ENCODE measurements around the gene SMCHD1.

SMCHD1 gene

DNA sequence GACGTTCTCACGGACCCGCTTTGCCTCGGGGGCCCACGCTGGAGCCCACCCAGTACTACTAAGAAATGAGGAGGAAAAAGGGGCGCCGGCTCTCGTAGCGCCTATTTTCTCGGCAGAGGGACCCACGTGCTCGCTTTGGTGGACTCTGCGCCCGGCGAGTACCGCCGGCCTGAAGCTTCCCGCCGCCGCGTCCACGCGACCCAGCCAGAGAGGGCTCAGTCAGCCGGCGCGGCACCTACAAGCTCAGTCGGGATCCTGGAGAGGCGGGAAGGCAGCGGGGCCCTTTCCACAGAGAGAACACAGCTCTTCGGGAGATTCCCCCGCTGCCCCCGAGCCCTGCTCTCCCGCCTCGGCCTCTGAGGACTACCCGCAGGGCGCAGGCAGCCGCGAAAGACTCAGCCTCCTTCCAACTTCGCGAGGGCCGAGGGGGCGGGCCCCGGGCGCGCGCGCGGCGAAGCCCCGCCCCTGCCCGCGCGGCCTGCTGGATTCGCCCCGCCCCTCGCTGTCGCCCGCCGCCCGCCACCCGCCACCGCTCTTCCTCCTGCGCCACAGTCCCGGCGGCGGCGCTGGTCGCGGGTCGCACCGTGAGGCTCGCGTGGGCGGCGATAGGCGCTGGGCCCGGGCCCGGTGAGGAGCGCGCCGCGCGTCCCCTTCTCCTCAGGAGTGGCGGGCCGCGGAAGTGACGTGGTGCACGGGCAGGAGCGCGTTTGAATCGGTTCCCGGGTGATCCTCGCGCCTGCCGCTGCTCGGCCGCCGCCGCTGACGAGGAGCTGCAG lies at the start of gene SMCHD1:
SMCHD1 (plus strand) TSS at position 549 of the 776 bp plus-strand sequence. CDS start 350 bp downstream, outside the sequence.
- DNase-seq: peak; percentile 83

DNA sequence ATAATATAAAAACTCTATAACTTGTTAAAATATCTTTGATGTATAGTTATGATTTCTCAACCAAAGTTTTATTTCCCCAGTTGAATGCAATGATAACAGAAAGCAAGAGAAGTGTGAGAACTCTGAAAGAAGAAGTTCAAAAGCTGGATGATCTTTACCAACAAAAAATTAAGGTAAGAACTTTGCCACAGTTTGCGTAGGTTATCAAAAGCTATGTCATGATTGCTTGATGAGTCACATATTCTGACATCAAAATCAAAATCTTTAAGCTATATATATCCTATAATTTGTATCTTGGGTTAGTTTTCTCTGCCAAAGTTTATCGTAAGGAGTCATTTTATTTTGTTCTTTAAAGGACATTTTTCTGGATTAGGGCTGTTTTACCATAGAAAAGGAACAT lies 49.2 kb upstream of the SMCHD1 start:
- DNase-seq: no peak

DNA sequence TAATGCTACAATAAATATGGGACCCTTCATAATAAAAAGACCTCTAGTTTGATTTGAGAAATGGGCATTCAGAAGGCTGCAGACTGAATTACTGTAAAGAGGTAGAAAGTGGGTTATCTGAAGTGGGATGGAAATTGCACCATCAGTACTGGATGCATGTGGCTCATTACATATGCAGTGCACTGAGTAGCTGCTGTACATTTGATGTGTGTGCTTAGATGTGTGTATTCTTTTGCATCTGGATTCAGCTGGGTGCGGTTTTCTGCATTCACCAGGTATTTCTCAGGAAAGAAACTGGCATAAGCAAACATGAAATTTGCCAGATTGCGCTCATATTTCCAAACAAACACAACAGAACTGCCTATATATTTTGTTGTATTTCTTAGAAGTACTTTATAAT lies 45.9 kb upstream of the SMCHD1 start:
- no peak for DNase-seq

DNA sequence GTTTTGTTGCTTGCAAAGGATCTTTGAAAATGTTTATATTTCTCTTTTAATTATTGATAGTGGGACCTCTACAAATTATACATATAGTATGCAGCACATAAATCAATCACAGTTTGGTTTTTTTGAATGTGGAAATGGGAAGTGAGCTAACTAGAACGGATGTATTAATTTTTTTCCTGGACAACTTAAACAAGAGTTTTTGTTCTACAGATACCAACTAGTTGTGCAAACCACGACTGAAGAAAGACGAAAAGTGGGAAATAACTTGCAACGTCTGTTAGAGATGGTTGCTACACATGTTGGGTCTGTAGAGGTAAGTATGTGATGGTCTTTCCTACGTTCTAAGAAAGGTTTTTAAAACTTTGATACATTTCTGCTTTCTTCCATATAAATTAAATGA lies 45.0 kb upstream of the SMCHD1 start:
- no peak for DNase-seq

DNA sequence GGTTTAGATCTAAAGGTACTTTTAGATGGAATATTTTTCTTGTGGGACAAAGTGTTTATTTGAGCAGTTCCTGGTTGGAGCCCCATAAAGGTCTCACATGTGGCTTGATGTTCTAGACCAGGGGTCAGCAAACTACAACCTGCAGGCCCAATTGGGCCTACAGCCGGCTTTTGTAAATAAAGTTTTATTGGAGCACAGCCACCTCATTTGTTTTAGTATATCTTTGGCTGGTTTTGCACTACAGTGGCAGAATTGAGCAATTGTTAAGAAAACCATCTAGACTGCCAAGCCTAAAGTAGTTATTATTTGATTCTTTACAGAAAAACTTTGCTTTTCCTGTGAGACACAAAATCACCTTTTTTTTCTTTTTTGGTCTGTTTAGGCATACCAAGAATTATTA lies 42.5 kb upstream of the SMCHD1 start:
- DNase-seq: no peak

DNA sequence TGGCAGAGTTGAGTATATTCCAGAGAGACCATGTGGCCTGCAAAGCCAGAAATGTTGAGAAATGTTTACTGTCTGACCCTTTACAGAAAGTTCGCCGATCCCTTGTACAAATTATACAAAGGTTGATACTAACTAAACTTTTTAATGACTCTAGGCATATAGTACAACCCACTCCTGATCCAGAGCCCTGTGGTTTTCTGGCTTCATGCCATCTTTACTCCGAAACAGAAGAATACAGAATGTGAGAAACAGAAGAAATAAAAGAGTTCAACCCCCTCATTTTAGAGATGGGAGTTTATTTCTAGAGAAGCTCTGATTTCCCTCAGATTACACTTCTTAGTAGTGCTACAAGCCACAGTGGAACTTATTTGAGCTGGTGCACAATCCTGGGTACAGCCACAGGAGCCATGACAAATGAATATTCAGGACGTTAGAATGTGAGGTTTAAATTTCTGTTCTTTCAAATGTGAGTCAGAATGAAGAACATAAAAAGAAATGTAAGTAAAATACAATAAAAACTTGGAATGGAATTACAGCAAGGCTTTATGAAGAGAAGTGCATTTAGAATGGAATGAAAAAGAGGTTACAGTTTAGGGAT lies 38.0 kb upstream of the SMCHD1 start:
- no peak for DNase-seq

DNA sequence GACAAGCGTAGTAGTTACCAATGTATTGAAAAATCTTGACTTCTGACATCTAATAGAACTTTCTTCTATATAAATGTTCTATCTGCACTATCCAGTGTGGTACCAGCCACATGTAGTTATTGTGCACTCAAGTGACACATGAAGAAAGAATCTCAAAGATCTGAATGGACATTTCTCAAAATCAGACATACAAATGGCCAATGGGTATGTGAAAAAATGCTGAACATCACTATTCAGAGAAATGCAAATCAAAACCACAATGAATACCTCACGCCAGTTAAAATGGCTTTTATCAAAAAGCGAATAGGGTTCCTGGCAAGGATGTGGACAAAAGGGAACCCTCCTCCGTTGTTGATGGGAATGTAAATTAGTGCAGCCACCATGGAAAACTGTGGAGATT lies 37.5 kb upstream of the SMCHD1 start:
- DNase-seq: no peak

DNA sequence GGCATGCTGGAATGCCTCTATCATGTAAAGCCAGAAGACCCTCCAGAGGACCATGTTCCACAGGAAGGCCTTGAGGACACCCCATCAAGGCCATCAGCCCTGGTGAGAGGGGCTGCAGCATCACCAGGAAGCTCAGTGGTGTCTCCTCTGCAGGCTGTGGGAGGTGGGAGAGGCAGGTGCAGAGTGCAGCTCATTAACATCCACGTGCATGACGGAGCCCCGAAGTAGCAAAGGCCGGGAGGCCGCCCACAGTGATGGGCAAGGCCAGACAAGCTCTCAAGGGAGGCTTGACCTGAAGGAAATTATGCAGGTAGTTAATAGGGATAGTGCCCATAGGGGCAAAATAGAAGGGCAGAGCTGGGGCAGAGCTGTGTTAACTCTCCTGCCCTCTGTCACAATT lies 30.3 kb upstream of the SMCHD1 start:
- no peak for DNase-seq

DNA sequence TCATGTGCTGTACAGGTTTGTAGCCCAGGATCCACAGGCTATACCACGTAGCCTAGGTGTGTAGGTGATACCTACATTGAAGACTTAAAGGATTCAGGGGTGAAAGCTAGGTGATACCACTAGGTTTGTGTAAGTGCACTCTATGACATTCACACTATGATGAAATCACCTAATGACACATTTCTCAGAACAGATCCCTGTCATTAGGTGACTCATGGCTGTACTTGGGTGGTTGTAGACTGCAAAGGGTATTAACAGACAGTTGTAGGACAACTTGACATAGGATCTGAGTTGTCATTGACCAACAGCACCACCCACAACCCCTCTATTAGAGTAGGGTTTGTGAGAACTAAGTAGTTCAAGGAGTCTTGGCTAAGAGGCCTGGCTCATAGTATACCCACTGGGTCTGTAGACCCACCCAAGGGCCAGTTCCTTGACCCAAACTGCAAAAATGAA lies 27.7 kb upstream of the SMCHD1 start:
- DNase-seq: no peak

DNA sequence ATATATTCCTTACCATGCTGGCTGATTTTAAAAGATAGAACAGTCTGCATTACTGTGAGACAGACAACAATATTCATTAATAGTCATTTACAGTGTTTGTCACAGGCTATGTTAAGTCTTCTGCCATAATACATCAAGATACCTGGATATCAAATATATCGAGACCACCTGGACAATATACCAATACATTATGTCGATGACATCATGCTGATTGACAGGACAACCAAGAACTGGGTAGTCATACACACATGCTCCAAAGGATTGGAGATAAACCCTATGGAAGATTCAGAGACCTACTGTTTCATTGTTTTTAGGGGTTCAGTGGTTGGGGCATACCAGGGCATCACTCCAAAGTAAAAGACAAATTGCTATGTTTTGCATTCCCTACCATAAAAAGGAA lies 26.5 kb upstream of the SMCHD1 start:
- no peak for DNase-seq

DNA sequence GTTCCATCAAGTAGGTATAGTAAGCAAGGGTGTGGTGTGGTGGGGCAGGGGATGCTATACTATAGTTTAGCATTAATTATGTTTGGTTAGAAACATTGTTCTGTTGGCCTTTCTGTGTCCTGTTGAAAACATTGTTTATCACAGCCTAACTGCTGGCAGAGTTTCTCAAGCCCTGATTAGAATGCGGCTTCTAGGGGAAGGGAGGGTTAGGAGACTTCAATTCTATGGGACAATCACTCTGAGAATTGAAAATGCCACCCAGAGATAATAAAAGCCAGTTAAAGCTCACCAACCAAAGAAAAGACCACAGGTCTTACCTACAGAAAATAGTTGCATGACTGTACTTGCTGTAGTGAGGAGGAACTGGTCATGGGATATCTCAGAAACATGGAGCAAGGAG lies 19.9 kb upstream of the SMCHD1 start:
- DNase-seq: no peak

DNA sequence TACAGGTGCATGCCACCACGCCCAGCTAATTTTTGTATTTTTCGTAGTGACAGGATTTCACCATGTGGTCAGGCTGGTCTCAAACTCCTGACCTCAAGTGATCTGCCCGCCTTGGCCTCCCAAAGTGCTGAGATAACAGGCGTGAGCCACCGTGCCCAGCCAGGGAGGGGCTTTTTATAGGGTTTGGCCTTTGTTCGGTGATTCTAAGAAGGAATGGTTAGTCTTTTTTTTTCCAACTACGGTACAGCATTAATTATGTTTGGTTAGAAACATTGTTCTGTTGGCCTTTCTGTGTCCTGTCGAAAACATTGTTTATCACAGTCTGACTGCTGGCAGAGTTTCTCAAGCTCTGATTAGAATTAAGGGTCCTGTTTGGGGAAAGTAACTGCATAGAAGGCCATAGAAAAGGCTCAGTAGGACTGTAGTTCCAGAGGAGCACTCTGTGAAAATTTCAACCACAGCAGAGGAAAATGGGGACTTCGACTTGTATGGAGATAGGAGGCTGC lies 19.3 kb upstream of the SMCHD1 start:
- DNase-seq: peak; percentile 7

DNA sequence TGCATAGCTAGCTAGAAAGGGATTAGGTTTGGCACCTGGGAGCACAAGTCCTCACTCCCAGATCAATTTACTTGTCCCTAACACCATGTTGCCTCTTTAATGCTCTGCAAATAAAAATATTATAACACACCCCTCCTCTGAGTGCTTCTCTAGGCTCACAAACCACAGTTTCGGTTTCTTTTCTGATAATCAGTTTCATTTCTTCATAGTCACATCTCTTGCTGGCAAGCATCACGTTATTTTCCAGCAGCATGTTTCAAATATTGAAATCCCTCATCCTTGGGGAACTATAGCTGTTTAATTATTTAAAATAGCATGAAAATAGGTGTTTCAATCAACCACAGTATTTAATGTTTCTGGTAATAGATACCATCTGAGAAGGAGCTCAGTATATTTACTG lies 13.9 kb upstream of the SMCHD1 start:
- DNase-seq: no peak

DNA sequence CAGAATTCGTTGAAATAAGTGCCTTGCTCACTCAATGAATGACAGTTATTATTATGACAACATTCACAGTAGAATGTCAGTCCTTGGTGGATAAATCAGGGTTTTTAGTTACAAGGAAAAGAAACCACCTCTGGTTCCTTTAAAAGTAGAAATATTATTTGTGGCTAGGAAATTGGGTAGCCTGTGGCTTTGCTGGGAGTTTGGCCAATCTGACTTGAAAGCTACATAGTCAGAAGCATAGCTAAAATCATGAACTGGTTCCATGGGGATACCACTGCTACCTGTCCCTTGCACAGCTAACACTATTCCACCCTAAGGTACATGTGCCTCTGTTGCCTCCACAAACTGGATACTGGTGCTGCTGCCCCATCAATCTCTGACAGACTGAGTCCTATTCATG lies 12.8 kb upstream of the SMCHD1 start:
- no peak for DNase-seq

DNA sequence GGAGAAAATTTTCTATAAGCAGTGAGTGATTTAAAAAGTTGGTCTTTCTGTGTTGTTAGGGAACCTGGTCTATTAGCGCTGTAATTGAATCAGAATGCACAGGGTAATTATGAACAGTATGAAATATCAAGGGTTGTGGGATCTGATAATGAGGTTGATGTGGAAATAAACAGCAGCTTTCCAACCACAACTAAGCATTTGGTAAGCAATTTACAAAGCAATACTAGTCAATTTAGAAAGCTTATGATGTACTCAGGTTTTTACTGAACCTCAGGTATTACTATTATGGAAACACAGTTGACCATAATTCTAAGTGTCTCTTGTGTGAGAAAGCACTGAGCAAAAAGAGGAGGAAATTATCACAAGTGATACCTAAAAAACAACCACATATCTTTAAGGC lies 11.0 kb upstream of the SMCHD1 start:
- DNase-seq: no peak

DNA sequence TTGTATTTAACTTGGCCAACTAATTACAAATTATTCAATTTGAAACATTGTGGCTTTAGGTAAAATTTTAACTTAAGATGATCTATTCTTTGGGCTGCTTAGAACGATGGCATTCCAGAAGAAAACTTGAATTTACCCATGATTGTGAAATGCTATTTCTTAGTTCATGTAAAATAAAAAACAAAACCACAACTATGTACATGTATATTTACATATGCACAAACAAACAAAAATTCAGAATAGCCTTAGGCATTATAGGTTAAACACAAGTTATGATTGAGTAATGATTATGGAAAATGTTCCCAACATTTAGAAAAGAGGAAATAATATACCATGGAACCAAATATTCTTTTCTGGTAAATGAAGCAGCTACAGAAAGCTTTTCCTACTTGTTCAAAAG lies 3.5 kb upstream of the SMCHD1 start:
- DNase-seq: no peak

DNA sequence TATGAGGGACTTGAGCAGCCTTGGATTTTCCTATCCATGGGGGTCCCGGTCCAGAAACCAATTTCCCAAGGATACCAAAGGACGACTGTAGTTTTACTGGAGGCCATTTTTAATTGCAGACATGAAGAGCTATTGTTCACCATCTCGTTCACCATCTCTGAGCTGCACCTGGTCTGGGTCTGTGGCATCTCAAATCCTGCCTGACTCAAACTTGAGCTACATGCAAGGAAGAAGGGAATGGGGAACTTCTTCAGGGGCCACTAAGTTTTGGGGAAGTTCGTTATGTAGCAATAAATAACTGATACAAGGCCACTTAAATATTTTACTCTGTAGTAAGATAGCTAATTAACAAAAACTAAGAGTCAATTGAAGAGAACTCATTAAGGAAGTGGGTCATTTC lies 2.1 kb upstream of the SMCHD1 start:
- no peak for DNase-seq

DNA sequence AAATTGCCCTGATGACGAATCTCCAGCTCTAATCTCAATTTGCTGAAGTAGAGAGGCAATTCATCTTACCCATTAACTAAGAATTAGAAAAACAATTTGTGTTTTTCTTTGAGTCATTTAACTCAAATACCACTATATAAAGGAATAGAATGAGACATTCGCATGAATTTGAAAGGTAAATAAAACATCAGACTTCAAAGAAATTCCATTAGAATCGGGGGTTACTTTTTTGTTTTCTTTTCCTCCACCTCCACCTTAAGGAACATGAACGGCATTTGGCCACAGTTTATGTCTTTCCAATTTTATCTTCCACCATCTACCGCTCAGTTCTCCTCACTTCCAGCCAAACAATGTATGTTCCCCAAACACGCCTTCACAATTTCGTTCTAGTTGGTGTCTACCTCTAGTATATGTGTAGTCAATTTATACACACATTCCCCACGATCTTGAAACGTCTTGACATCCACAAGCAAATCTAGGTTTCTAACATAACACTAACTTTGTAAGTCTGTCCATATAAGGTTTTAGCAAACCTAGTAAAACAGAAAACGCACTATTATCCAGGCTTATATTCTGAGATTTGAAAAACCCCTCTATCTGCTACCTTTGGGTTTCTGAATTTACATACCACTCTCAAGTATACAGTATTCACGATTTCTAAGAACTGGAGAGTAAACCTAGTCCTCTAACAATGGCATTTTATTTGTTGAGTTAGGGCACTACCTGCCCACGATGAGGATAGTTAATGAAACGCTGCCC lies 1.2 kb upstream of the SMCHD1 start:
- no peak for DNase-seq

DNA sequence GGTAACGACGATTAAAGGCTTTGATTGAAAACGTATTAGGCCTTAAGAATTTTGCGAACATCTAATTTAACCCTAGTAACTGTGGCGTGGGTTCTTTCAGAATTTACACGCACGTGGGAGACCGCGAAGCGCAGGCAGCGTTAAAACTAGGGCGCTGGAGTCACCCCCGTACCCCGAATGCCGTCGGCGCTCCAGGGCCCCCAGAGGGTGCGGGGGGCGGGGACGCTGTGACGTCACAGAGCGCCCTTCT lies 673 bp upstream of the SMCHD1 start:
- peak; percentile 80 for DNase-seq

DNA sequence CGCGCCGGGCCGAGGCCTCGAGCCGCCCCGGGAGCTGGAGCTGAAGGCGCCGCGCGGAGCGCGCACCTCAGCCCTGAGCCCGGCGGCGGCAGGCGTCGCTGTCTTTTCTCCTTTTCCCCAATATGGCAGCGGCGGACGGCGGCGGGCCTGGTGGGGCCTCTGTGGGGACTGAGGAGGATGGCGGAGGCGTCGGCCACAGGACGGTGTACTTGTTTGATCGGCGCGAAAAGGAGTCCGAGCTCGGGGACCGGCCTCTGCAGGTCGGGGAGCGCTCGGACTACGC lies 369 bp downstream of the SMCHD1 start:
- no peak for DNase-seq

DNA sequence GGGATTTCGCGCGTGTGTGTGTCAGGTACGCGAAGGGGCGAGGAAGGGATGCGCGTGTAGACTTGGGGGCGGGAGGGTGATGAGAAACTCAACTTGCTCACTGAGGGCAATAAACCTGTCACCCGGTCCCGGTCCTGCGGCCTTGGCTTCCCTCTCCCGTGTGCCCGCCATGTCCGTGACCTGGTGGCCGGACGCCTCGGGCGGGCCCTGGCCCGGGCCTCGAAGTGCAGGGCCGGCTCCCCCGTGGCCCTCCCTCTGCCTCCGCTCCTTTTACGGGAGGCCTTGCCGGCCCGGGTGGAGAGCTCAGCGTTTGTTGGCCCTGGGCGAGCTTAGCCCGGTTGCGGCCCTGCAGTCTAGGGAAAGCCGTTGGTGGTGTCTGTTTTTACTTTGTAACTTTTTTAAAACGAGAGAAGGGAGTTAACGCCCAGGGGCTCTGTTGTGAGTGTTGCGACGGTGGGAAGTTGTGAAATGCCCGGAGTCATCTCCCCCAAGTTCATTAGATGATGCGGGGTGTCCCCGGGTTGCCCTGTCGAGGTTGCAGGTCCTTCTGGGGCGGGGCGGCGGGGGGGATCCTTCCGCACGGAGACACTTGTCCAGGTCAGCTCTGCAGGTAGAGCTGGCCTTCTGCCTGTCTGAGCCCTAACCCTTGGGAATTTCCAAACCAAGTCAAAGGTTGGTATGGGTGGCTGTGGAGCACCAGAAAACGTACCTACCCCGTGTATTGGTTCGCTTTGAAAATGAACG lies 883 bp downstream of the SMCHD1 start:
- peak; percentile 37 for DNase-seq

DNA sequence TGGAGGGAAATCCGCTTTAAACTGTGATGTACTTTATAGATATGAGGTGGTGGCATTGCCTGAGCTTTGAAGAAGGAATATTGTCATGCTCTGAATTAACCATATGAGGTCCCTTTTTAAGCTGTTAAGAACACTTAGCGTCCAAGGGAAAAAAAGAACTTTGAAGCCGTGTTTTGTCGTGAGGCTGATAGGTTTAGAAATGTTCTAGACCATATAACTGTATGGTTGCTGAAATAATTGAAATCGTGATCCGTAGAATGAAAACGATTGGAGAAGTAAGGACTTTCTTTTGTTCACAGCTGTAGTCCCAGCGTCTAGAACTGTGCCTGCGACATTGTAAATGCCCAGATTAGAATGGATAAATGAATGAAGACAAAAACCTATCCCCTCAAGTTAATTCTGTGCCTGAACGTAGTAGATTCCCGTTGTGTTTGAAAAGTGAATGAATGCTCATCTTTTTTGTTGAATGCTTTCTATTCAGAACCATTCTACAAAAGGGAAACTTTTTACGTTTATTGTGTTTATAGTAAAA lies 1.5 kb downstream of the SMCHD1 start:
- DNase-seq: no peak

DNA sequence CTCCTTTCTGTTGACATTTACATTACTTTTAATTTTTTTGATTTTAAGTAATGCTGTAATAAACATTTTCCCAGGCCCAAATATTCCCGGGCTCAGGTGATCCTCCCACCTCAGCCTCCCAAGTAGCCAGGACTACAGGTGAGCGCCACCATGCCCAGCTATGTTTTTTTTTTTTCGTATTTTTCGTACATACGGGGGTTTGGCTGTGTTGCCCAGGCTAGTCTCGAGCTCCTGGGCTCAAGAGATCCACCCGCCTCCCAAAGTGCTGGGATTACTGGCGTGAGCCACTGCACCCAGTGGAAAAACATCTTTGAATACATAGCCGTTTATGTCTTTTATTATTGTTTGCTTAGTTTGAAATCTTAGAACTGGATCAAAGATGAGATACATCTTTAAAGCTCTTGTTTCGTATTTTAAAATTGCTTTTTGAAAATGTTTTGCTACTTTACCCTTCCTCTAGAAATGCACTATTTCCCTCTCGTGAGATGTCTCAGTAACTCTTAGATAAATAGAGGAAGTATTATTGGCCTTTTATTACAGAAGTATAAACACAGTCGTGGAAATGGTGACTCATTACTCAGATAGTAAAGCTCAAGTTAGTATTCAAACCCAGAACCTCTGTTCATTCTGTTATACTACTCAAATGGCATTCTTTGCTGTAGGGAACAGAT lies 2.4 kb downstream of the SMCHD1 start:
- DNase-seq: no peak

Data from activated CD4-positive, alpha-beta T cell treated with anti-CD3 and anti-CD28 coated beads, Interleukin-2, amount 50 U/mL, for 1 hour (primary cell).